C4-2B (cell line): ENCODE measurements around the gene GID8.

Source experiments
- H3K27ac ChIP-seq: fragments of 450-650 bp; 2 replicates; pipeline ENCODE4 v1.5.1; 2017
- ZFX ChIP-seq: fragments of 450-650 bp; IDR thresholded peaks from 2 replicates; pipeline ENCODE4 v1.6.1; 2017
- TF ChIP-seq, protein P1 (sequence below): fragments of 450-650 bp; conservative IDR thresholded peaks from 2 replicates; pipeline ENCODE4 v1.5.1; 2017; ENCODE audit warnings: mild to moderate bottlenecking

Gene GID8

DNA sequence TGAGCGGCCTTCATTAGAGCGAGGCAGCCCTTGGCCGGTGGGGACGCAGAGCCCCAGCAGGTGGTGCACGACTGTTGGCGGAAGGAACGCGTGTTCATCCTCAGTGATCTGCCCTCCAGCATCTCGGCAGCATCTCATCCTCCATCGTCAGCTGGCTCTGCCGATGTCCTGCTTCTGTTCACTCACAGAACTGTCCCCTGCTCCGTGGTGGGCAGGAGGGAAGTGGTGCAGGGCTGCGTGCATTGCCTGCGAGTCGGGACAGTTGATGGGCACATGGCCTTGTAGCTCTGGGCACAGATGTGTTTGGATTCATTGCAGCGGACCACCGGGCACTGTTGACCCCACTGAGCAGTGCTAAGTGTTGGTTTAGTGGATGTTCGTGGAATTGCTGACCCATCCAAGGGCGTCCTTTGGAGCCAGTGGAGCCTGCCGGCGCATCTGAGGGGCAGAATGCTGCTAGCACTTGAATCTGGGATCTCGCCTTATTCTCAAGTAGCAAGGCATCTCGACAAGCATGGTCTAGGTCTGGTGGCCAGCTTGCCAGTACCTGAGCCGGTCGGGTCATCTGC is 7.9 kb downstream of the GID8 start:
- TF ChIP-seq, protein P1, sequence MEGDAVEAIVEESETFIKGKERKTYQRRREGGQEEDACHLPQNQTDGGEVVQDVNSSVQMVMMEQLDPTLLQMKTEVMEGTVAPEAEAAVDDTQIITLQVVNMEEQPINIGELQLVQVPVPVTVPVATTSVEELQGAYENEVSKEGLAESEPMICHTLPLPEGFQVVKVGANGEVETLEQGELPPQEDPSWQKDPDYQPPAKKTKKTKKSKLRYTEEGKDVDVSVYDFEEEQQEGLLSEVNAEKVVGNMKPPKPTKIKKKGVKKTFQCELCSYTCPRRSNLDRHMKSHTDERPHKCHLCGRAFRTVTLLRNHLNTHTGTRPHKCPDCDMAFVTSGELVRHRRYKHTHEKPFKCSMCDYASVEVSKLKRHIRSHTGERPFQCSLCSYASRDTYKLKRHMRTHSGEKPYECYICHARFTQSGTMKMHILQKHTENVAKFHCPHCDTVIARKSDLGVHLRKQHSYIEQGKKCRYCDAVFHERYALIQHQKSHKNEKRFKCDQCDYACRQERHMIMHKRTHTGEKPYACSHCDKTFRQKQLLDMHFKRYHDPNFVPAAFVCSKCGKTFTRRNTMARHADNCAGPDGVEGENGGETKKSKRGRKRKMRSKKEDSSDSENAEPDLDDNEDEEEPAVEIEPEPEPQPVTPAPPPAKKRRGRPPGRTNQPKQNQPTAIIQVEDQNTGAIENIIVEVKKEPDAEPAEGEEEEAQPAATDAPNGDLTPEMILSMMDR, result no peak
- H3K27ac ChIP-seq, result no peak overlapping the region

DNA sequence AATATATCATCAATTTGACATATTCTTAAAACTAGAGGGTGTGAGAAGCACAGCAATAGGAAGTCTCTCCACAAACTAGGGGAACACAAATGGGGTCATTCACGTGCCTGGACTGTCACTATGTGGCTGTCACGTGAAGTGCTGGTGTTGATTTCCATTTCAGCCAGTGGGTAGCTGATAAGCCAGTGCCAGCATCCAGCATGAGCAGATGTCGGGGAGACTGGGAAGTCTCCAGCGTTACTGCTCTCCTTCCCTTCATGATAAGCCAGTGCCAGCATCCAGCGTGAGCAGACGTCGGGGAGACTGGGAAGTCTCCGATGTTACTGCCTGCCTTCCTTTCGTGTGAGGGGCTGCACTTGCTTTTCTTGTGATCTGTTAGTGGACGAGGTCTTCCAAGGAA is 9.0 kb downstream of the GID8 start:
- TF ChIP-seq, protein P1, result no peak
- no peak for TF ChIP-seq ZFX
- no peak overlapping the region for H3K27ac ChIP-seq

DNA sequence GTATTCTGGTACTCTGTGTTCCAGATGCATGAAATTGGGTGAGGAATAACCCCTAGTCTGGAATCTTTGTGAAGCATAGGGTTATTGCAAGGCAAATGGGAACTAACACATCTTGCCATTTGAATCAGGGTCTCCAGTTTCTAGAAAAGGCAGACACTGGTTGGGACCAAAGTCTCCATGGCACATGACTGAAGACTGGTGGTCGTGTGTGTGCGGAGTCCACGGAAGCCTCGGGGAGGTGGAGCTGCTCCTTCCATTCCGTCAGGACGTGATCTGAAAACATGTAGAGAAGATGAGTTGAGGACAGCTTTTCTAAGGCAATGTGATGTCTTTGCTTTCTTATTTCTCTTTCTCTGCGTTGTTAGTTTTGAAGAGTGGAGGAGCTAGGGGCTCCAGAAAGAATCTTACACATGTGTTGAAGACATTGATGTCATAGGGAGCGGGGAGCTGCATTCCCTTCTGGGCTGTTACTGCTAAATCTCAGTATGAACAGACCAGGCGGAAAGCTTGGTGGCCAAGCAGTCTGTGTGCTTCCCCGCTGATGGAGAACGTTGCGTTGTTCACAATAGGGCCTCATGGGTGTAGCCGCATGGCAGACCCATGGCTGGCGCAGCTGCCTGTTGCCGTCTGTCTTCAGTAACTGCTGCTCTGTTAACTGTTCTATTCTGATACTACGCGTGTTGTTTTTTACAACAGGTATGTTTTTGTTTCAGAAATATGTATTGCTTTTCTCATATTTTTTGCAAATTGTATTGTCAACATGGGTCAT is 9.8 kb downstream of the GID8 start:
- no peak for TF ChIP-seq ZFX
- TF ChIP-seq, protein P1, result no peak

DNA sequence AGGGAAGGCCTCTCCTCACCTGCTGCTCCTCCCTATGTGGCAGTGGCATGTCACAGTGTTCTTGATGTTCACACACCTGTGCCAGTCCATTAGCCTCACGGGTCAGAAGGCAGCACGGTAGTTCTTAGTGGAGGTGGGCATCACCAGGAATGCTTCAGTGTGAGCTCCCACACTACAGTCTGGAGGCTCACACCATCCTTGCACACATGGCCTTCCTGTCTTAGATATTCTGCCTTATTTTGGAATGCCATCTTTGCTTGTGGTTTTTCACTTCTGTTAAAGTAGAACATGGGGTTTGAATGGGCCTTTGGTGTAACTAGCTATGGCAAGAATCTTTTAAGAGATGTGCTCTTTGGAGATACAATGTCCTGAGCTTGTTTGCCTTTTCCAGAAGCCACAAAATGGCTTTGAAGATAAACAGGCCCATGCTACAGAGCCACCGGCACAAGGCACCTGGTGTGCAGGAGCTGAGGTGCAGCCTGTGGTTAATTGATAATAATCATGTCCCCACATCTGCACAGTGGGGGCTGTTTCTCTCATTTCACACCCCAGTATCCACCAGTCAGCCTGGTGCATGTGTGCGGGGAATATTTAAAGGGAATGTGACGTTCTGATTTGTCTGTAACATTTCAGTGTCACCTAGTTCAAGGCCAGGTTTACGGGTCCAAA is 11.3 kb downstream of the GID8 start:
- H3K27ac ChIP-seq, result no peak overlapping the region
- no peak for TF ChIP-seq ZFX
- TF ChIP-seq, protein P1, result no peak

More for the DNA sequence above, 9.8 kb downstream of the GID8 start:
- H3K27ac ChIP-seq, result no peak overlapping the region

DNA sequence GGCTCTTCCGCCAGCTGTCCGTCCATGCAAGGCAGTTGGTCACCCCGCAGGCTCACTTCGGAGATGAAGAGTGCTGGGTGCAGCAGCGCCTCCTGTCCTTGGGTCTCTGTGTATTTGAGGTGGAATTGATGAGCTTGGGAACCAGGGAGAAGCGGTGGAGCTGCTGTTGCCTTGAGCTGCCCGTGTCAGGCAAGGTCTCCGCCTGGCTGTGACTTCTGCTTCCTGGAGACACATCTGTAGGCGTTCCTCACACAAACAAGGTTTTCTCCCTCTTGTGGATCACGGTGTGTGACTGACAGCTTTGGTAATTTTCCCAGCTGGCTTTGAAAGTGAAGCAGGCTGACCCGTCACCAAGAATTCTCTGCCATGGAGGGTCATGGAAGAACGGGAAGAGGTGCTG is 12.0 kb downstream of the GID8 start:
- TF ChIP-seq, protein P1, result no peak
- no peak for TF ChIP-seq ZFX
- no peak overlapping the region for H3K27ac ChIP-seq

DNA sequence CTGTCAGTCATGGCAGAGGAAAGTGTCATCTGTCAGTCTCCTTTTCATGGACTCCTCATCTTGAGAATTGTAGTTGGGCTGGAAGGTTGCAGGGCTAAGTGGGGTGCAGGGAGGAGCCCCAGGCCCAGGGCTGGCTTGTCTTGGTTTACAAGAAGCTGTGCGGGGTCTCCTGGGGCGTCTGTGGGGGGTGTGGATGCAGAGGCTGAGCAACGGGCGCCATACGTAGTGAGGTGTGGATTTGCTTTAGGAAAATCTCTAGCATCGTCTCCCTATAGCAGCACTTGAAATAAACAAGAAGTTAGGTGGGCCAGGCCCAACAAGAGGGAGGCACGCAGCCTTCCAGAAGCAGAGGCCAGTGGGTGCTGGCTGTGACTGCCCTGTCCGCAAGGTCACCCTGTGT is 12.8 kb downstream of the GID8 start:
- TF ChIP-seq, protein P1, result no peak
- no peak for TF ChIP-seq ZFX
- H3K27ac ChIP-seq, result no peak overlapping the region
